Breast epithelium (tissue), 3 donors: ENCODE data around the gene RNF212B.

ENCODE experiments used
- CTCF ChIP-seq, 3 donors: fragments of 450-650 bp; IDR thresholded peaks; one replicate each; pipeline ENCODE4 v1.5.1; 2016 to 2017; ENCODE audit warnings: antibody characterized with exemption in 3 of 3, mild to moderate bottlenecking in 3 of 3, moderate library complexity in 3 of 3
- POLR2A ChIP-seq: fragments of 450-650 bp; IDR thresholded peaks from one replicate; pipeline ENCODE4 v1.6.1; 2016; ENCODE audit warnings: antibody characterized with exemption, mild to moderate bottlenecking, moderate library complexity

DNA sequence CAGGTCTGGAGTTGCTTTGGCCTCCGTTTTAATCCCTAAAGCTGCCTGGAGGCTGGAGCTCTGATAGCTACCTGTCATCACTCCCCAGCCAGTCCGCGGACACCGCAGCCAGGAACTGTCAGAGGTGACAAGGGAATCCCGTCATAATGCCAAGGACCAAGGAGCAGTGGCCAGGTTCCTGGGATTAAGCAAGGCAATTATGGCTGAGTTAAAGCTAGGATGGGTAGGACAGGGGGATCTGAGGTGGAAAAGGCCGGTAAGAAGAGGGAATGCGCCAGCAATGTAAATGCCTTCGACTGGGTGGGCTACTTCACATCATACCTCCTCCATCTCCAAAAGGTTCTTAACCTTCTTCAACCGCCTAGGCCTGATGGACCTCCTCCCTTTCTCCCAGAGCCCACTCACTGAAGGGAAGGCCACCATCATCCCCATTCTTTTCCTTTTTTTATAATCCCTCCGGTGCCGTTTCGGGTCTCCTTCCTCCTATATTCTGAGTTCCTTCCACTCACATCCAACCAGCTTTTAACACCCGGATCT lies 63.0 kb downstream of the RNF212B start:
- TF ChIP-seq CTCF (IDR thresholded peaks at IDR 0.05) (no peak), POLR2A (no peak)
